PFSK-1 (cell line): ENCODE results near the gene ABCC1.

Experiments used
- FOXP2 ChIP-seq: optimal IDR thresholded peaks from 2 replicates; pipeline ENCODE3; 2011; ENCODE audit warnings: borderline replicate concordance, control low read depth, inconsistent platforms; ENCODE audit not compliant: insufficient read depth; ENCODE audit errors: extremely low read length, extremely low read depth
- POLR2AphosphoS5 ChIP-seq: IDR thresholded peaks from 2 replicates; pipeline ENCODE4 v1.6.1; 2012; ENCODE audit warnings: low read depth, mild to moderate bottlenecking, control low read depth, low read length, moderate library complexity
- SIN3A ChIP-seq: IDR thresholded peaks from 2 replicates; pipeline ENCODE4 v1.6.1; 2012; ENCODE audit warnings: mild to moderate bottlenecking, low read length, moderate library complexity, borderline replicate concordance; ENCODE audit not compliant: insufficient read depth
- TAF1 ChIP-seq: IDR thresholded peaks from 2 replicates; pipeline ENCODE4 v1.6.1; 2012; ENCODE audit warnings: low read length, control low read depth, borderline replicate concordance; ENCODE audit not compliant: insufficient read depth
- TF ChIP-seq, protein P1 (sequence below), 2 experiments: IDR thresholded peaks; 2 replicates each; pipeline versions ENCODE4 v1.6.1 to v1.8.0; 2011 to 2012; ENCODE audit warnings: low read depth in 2 of 2, low read length in 2 of 2, control low read depth in 1 of 2, inconsistent platforms in 1 of 2, mild to moderate bottlenecking in 1 of 2, moderate library complexity in 1 of 2; ENCODE audit not compliant: insufficient read depth in 1 of 2

The ABCC1 gene

DNA sequence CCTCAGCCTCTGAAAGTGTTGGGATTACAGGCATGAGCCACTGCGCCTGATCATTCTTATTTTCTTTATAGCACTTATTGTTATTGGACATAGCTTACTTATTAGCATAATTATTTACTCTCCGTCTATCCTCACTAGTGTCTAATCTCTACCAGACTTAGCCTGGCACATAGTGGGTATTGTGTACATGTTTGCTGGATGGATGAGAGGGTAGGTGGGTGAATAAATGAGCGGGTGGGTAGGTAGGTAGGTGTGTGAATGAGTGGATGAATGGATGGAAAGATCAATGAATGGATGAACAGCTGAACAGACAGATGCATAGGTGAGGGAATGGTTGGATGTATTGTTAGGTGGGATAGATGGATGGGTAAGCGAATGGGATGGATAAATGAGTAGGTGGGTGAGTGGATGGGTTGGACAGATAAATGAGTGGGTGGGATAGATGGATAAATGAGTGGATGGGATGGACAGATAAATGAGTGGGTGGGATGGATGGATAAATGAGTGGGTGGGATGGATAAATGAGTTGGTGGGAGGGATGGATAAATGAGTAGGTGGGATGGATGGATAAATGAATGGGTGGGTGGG is 222.0 kb downstream of the ABCC1 start:
- TF ChIP-seq SIN3A (no peak), POLR2AphosphoS5 (no peak), TAF1 (no peak), FOXP2 (no peak)
- TF ChIP-seq, protein P1, sequence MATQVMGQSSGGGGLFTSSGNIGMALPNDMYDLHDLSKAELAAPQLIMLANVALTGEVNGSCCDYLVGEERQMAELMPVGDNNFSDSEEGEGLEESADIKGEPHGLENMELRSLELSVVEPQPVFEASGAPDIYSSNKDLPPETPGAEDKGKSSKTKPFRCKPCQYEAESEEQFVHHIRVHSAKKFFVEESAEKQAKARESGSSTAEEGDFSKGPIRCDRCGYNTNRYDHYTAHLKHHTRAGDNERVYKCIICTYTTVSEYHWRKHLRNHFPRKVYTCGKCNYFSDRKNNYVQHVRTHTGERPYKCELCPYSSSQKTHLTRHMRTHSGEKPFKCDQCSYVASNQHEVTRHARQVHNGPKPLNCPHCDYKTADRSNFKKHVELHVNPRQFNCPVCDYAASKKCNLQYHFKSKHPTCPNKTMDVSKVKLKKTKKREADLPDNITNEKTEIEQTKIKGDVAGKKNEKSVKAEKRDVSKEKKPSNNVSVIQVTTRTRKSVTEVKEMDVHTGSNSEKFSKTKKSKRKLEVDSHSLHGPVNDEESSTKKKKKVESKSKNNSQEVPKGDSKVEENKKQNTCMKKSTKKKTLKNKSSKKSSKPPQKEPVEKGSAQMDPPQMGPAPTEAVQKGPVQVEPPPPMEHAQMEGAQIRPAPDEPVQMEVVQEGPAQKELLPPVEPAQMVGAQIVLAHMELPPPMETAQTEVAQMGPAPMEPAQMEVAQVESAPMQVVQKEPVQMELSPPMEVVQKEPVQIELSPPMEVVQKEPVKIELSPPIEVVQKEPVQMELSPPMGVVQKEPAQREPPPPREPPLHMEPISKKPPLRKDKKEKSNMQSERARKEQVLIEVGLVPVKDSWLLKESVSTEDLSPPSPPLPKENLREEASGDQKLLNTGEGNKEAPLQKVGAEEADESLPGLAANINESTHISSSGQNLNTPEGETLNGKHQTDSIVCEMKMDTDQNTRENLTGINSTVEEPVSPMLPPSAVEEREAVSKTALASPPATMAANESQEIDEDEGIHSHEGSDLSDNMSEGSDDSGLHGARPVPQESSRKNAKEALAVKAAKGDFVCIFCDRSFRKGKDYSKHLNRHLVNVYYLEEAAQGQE (IDR thresholded peaks at IDR 0.05; ENCODE audit: insufficient read depth in 1 of 2, low read depth in 2 of 2, low read length in 2 of 2), result no peak

DNA sequence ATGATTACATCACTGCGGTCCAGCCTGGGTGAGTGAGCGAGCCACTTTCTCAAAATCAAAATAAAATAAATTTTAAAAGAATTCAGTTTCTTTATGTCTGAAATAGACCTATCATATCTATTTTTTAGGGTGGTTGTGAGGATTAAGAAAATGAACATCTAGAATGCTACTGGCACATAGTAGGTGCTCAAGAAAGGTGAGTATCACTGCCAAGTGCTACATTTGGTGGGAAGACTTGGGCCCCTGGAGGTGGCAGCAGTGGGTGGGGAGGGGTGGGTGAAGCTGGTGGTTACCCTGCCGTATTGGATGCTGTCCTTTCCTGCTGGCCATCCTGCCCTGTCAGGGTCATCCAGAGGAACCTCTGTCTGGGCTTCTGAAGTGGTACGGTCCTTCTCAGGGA is 223.6 kb downstream of the ABCC1 start:
- TF ChIP-seq TAF1 (no peak), POLR2AphosphoS5 (no peak), FOXP2 (no peak), SIN3A (no peak)
- TF ChIP-seq, protein P1 (IDR thresholded peaks at IDR 0.05; ENCODE audit: insufficient read depth in 1 of 2, low read depth in 2 of 2, low read length in 2 of 2), result no peak

DNA sequence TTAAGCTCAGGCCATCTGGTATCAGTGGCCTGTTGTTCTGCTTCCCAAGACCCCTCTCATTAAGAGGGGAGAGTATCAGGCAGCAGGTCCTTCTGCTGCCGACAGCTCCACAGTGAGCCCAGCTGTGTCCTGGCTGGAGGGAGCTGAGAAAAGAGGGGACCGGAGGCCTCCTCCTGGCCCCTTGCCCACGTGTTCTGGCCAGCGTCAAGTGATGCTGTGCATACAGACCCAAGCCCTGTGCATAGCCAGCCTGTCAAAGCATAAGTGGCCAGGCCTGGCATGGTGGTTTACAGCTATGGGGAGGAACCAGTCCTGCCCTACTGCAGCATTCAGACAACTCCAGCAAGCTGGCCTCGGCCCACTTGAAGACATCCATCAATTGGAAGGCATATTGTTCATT is 225.9 kb downstream of the ABCC1 start:
- no peak for TF ChIP-seq TAF1
- TF ChIP-seq, protein P1 (IDR thresholded peaks at IDR 0.05; ENCODE audit: insufficient read depth in 1 of 2, low read depth in 2 of 2, low read length in 2 of 2), result no peak
- TF ChIP-seq POLR2AphosphoS5, result no peak
- no peak for TF ChIP-seq SIN3A
- no peak for TF ChIP-seq FOXP2

DNA sequence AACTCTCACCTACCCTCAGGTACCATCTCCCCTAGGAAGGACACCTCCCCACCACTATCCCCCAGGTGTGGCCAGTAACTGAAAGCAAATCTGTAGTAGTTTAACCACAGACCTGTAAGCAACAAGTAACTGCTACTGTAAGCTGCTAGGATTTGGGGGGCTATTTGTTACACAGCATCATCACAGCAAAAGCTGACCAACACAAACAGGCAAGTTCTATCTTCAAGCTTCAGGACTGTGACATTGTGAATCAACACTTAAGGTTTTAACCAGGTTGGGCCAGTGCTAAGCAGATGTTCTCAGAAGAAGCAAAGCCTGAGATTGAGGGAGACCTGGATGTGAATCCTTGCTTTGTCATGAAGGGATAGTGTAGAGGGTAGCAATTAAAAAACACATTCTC is 226.9 kb downstream of the ABCC1 start:
- TF ChIP-seq TAF1 (no peak), SIN3A (no peak), POLR2AphosphoS5 (no peak), FOXP2 (no peak)
- TF ChIP-seq, protein P1 (IDR thresholded peaks at IDR 0.05; ENCODE audit: insufficient read depth in 1 of 2, low read depth in 2 of 2, low read length in 2 of 2), result no peak
